Fibroblast of skin of right quadriceps (primary cell): ENCODE data around the gene ZC3H12D.

Experiments used
- DNase-seq: peaks from one replicate; pipeline ENCODE4 v3.0.0-alpha.2; 2013

The ZC3H12D gene

GRCh38 chr6:149405823-149406765 is 78.7 kb downstream of the ZC3H12D start:
- DNase-seq = peak; percentile 51

GRCh38 chr6:149403534-149403933 is 81.3 kb downstream of the ZC3H12D start:
- DNase-seq = no peak

- DNase-seq = no peak
These were observed 84.8 kb downstream of the ZC3H12D start, which contains the start of gene SUMO4 for GRCh38 chr6:149400050-149400449. SUMO4 (plus strand) TSS chr6:149400262; CDS start chr6:149400392, 130 bp downstream.

GRCh38 chr6:149397384-149397783 is 87.4 kb downstream of the ZC3H12D start:
- no peak for DNase-seq
